ENCODE data around the gene RGS9.
"Not testable (repeated sequence)": the region's sequence is repeated elsewhere in the genome, so short reads cannot be mapped to it uniquely, and the experiment has no call there.

Gene RGS9

GRCh38 chr17:65137021-65137939 is at the start of gene RGS9:
Gene RGS9 (plus strand): TSS chr17:65137370. CDS start chr17:65137541, 171 bp downstream.
- Histone ChIP-seq H3K27ac (ENCODE audit: low read length) (no peak within 1 kb of the TSS), H3K36me3 (ENCODE audit: control insufficient read depth in 1 of 2, insufficient read depth in 2 of 2, low read length in 2 of 2) (no peaks in the 10 kb centered on the region), H3K9me3 (ENCODE audit: control insufficient read depth in 1 of 2, low read length in 2 of 2) (no peaks in the 10 kb centered on the region), H3K4me3 (ENCODE audit: low read depth in 1 of 2, low read length in 2 of 2) (peak within 1 kb of the TSS; percentile 56 to 64), H3K4me1 (ENCODE audit: control insufficient read depth in 1 of 2, insufficient read depth in 2 of 2, low read length in 2 of 2) (peaks cover 4 to 6% of the 10 kb centered on the region in 2 donors), H3K27me3 (ENCODE audit: low read depth, low read length) (peaks cover 5% of the 10 kb centered on the region)

GRCh38 chr17:65088621-65089360 is 48.4 kb upstream of the RGS9 start:
- Histone ChIP-seq H3K27me3 (ENCODE audit: low read depth, low read length) (peaks cover 3% of the 10 kb centered on the region), H3K4me1 (ENCODE audit: control insufficient read depth in 1 of 2, insufficient read depth in 2 of 2, low read length in 2 of 2) (no peaks in the 10 kb centered on the region), H3K27ac (ENCODE audit: low read length) (no peak overlapping the region), H3K36me3 (ENCODE audit: control insufficient read depth in 1 of 2, insufficient read depth in 2 of 2, low read length in 2 of 2) (no peaks in the 10 kb centered on the region), H3K9me3 (ENCODE audit: control insufficient read depth in 1 of 2, low read length in 2 of 2) (no peaks in the 10 kb centered on the region), H3K4me3 (ENCODE audit: low read depth in 1 of 2, low read length in 2 of 2) (no peak overlapping the region)

GRCh38 chr17:65092262-65092661 is 44.9 kb upstream of the RGS9 start:
- no peaks in the 10 kb centered on the region for H3K4me1 ChIP-seq (ENCODE audit: control insufficient read depth in 1 of 2, insufficient read depth in 2 of 2, low read length in 2 of 2)
- H3K27ac ChIP-seq (ENCODE audit: low read length) = no peak overlapping the region
- no peaks in the 10 kb centered on the region for H3K36me3 ChIP-seq (ENCODE audit: control insufficient read depth in 1 of 2, insufficient read depth in 2 of 2, low read length in 2 of 2)
- no peaks in the 10 kb centered on the region for H3K9me3 ChIP-seq (ENCODE audit: control insufficient read depth in 1 of 2, low read length in 2 of 2)
- H3K4me3 ChIP-seq (ENCODE audit: low read depth in 1 of 2, low read length in 2 of 2) = no peak overlapping the region
- H3K27me3 ChIP-seq (ENCODE audit: low read depth, low read length) = no peaks in the 10 kb centered on the region

- not testable (repeated sequence) for H3K9me3 ChIP-seq (ENCODE audit: control insufficient read depth in 1 of 2, low read length in 2 of 2); H3K36me3 ChIP-seq (ENCODE audit: control insufficient read depth in 1 of 2, insufficient read depth in 2 of 2, low read length in 2 of 2); H3K27me3 ChIP-seq (ENCODE audit: low read depth, low read length); H3K4me1 ChIP-seq (ENCODE audit: control insufficient read depth in 1 of 2, insufficient read depth in 2 of 2, low read length in 2 of 2); H3K4me3 ChIP-seq (ENCODE audit: low read depth in 1 of 2, low read length in 2 of 2); H3K27ac ChIP-seq (ENCODE audit: low read length)
These were observed 44.3 kb upstream of the RGS9 start for GRCh38 chr17:65092721-65093356.

- Histone ChIP-seq H3K27ac (ENCODE audit: low read length) (no peak overlapping the region), H3K4me1 (ENCODE audit: control insufficient read depth in 1 of 2, insufficient read depth in 2 of 2, low read length in 2 of 2) (no peaks in the 10 kb centered on the region), H3K4me3 (ENCODE audit: low read depth in 1 of 2, low read length in 2 of 2) (no peak overlapping the region), H3K9me3 (ENCODE audit: control insufficient read depth in 1 of 2, low read length in 2 of 2) (no peaks in the 10 kb centered on the region), H3K36me3 (ENCODE audit: control insufficient read depth in 1 of 2, insufficient read depth in 2 of 2, low read length in 2 of 2) (no peaks in the 10 kb centered on the region), H3K27me3 (ENCODE audit: low read depth, low read length) (no peaks in the 10 kb centered on the region)
These were observed 43.2 kb upstream of the RGS9 start for GRCh38 chr17:65093930-65094329.

- no peaks in the 10 kb centered on the region for H3K9me3 ChIP-seq (ENCODE audit: control insufficient read depth in 1 of 2, low read length in 2 of 2)
- H3K4me3 ChIP-seq (ENCODE audit: low read depth in 1 of 2, low read length in 2 of 2) = no peak overlapping the region
- no peaks in the 10 kb centered on the region for H3K4me1 ChIP-seq (ENCODE audit: control insufficient read depth in 1 of 2, insufficient read depth in 2 of 2, low read length in 2 of 2)
- no peaks in the 10 kb centered on the region for H3K36me3 ChIP-seq (ENCODE audit: control insufficient read depth in 1 of 2, insufficient read depth in 2 of 2, low read length in 2 of 2)
- no peak overlapping the region for H3K27ac ChIP-seq (ENCODE audit: low read length)
- no peaks in the 10 kb centered on the region for H3K27me3 ChIP-seq (ENCODE audit: low read depth, low read length)
These were observed 41.7 kb upstream of the RGS9 start for GRCh38 chr17:65095465-65095864.

GRCh38 chr17:65096382-65096781 is 40.8 kb upstream of the RGS9 start:
- not testable (repeated sequence) for H3K27ac ChIP-seq (ENCODE audit: low read length); H3K9me3 ChIP-seq (ENCODE audit: control insufficient read depth in 1 of 2, low read length in 2 of 2); H3K4me3 ChIP-seq (ENCODE audit: low read depth in 1 of 2, low read length in 2 of 2); H3K4me1 ChIP-seq (ENCODE audit: control insufficient read depth in 1 of 2, insufficient read depth in 2 of 2, low read length in 2 of 2); H3K36me3 ChIP-seq (ENCODE audit: control insufficient read depth in 1 of 2, insufficient read depth in 2 of 2, low read length in 2 of 2); H3K27me3 ChIP-seq (ENCODE audit: low read depth, low read length)

GRCh38 chr17:65097110-65097509 is 40.1 kb upstream of the RGS9 start:
- Histone ChIP-seq H3K27ac (ENCODE audit: low read length) (no peak overlapping the region), H3K27me3 (ENCODE audit: low read depth, low read length) (no peaks in the 10 kb centered on the region)

GRCh38 chr17:65099475-65099874 is 37.7 kb upstream of the RGS9 start:
- Histone ChIP-seq H3K36me3 (ENCODE audit: control insufficient read depth in 1 of 2, insufficient read depth in 2 of 2, low read length in 2 of 2) (no peaks in the 10 kb centered on the region), H3K27me3 (ENCODE audit: low read depth, low read length) (no peaks in the 10 kb centered on the region), H3K4me1 (ENCODE audit: control insufficient read depth in 1 of 2, insufficient read depth in 2 of 2, low read length in 2 of 2) (peaks cover 0 to 6% of the 10 kb centered on the region in 2 donors), H3K4me3 (ENCODE audit: low read depth in 1 of 2, low read length in 2 of 2) (no peak overlapping the region), H3K9me3 (ENCODE audit: control insufficient read depth in 1 of 2, low read length in 2 of 2) (no peaks in the 10 kb centered on the region), H3K27ac (ENCODE audit: low read length) (no peak overlapping the region)

More at GRCh38 chr17:65097110-65097509, 40.1 kb upstream of the RGS9 start:
- Histone ChIP-seq H3K9me3 (ENCODE audit: control insufficient read depth in 1 of 2, low read length in 2 of 2) (no peaks in the 10 kb centered on the region), H3K4me1 (ENCODE audit: control insufficient read depth in 1 of 2, insufficient read depth in 2 of 2, low read length in 2 of 2) (peaks cover 0 to 6% of the 10 kb centered on the region in 2 donors), H3K4me3 (ENCODE audit: low read depth in 1 of 2, low read length in 2 of 2) (no peak overlapping the region), H3K36me3 (ENCODE audit: control insufficient read depth in 1 of 2, insufficient read depth in 2 of 2, low read length in 2 of 2) (no peaks in the 10 kb centered on the region)

- Histone ChIP-seq H3K36me3 (ENCODE audit: control insufficient read depth in 1 of 2, insufficient read depth in 2 of 2, low read length in 2 of 2) (no peaks in the 10 kb centered on the region), H3K9me3 (ENCODE audit: control insufficient read depth in 1 of 2, low read length in 2 of 2) (no peaks in the 10 kb centered on the region), H3K27ac (ENCODE audit: low read length) (peak overlapping the region; percentile 71), H3K4me1 (ENCODE audit: control insufficient read depth in 1 of 2, insufficient read depth in 2 of 2, low read length in 2 of 2) (peaks cover 0 to 6% of the 10 kb centered on the region in 2 donors), H3K4me3 (ENCODE audit: low read depth in 1 of 2, low read length in 2 of 2) (peak overlapping the region; percentile 65 to 74), H3K27me3 (ENCODE audit: low read depth, low read length) (no peaks in the 10 kb centered on the region)
These were observed 37.2 kb upstream of the RGS9 start for GRCh38 chr17:65099941-65100315.
